ENCODE measurements around the gene PDE4B.
A peak's percentile ranks its signal among the peaks of the same experiment; 100 is the strongest.

PDE4B gene

GRCh38 chr1:66381621-66382275, 589.1 kb downstream of the PDE4B start:
- Histone ChIP-seq H3K4me3 (ENCODE audit: low read length) (peak overlapping the region; percentile 31), H3K27ac (ENCODE audit: low read length) (peak overlapping the region; percentile 94), H2AFZ (ENCODE audit: low read depth, low read length) (peak overlapping the region; percentile 43; the same call in 1 of the 2 replicates), H3K36me3 (replicated peaks; ENCODE audit: low read depth, low read length) (peaks cover 19% of the 10 kb centered on the region), H3K9ac (ENCODE audit: low read length) (peak overlapping the region; percentile 66), H3K4me1 (ENCODE audit: low read length) (peaks cover 53% of the 10 kb centered on the region), H3K79me2 (ENCODE audit: low read length) (no peaks in the 10 kb centered on the region), H4K20me1 (ENCODE audit: insufficient read depth, low read length) (no peaks in the 10 kb centered on the region), H3K4me2 (ENCODE audit: low read length) (peak overlapping the region; percentile 75), H3K9me3 (ENCODE audit: insufficient read depth, low read length) (peaks cover 32% of the 10 kb centered on the region; the same call in 1 of the 2 replicates), H3K27me3 (ENCODE audit: low read depth, low read length) (no peaks in the 10 kb centered on the region)
- no peak for TF ChIP-seq CTCF (IDR thresholded peaks at IDR 0.05; ENCODE audit: low read depth, low read length)
- TF ChIP-seq EZH2phosphoT487 (IDR thresholded peaks at IDR 0.05; ENCODE audit: low read depth): no peak

GRCh38 chr1:66383168-66383567, 590.5 kb downstream of the PDE4B start:
- no peaks in the 10 kb centered on the region for H4K20me1 ChIP-seq (ENCODE audit: insufficient read depth, low read length)
- H3K4me3 ChIP-seq (ENCODE audit: low read length): no peak overlapping the region
- TF ChIP-seq EZH2phosphoT487 (IDR thresholded peaks at IDR 0.05; ENCODE audit: low read depth): no peak
- no peak for TF ChIP-seq CTCF (IDR thresholded peaks at IDR 0.05; ENCODE audit: low read depth, low read length)
- H3K36me3 ChIP-seq (replicated peaks; ENCODE audit: low read depth, low read length): peaks cover 19% of the 10 kb centered on the region
- H3K4me1 ChIP-seq (ENCODE audit: low read length): peaks cover 41% of the 10 kb centered on the region
- H2AFZ ChIP-seq (ENCODE audit: low read depth, low read length): no peak overlapping the region
- no peaks in the 10 kb centered on the region for H3K79me2 ChIP-seq (ENCODE audit: low read length)
- H3K9me3 ChIP-seq (ENCODE audit: insufficient read depth, low read length): peaks cover 32% of the 10 kb centered on the region; the same call in 1 of the 2 replicates
- no peak overlapping the region for H3K27ac ChIP-seq (ENCODE audit: low read length)
- no peaks in the 10 kb centered on the region for H3K27me3 ChIP-seq (ENCODE audit: low read depth, low read length)
- H3K9ac ChIP-seq (ENCODE audit: low read length): no peak overlapping the region
- H3K4me2 ChIP-seq (ENCODE audit: low read length): no peak overlapping the region

- Histone ChIP-seq H3K9me3 (ENCODE audit: insufficient read depth, low read length) (peaks cover 32% of the 10 kb centered on the region; the same call in 1 of the 2 replicates), H3K4me3 (ENCODE audit: low read length) (no peak overlapping the region), H2AFZ (ENCODE audit: low read depth, low read length) (no peak overlapping the region), H3K9ac (ENCODE audit: low read length) (no peak overlapping the region), H4K20me1 (ENCODE audit: insufficient read depth, low read length) (no peaks in the 10 kb centered on the region), H3K36me3 (replicated peaks; ENCODE audit: low read depth, low read length) (peaks cover 19% of the 10 kb centered on the region), H3K4me2 (ENCODE audit: low read length) (no peak overlapping the region), H3K27me3 (ENCODE audit: low read depth, low read length) (no peaks in the 10 kb centered on the region), H3K27ac (ENCODE audit: low read length) (no peak overlapping the region), H3K4me1 (ENCODE audit: low read length) (peaks cover 36% of the 10 kb centered on the region), H3K79me2 (ENCODE audit: low read length) (no peaks in the 10 kb centered on the region)
- no peak for TF ChIP-seq EZH2phosphoT487 (IDR thresholded peaks at IDR 0.05; ENCODE audit: low read depth)
- no peak for TF ChIP-seq CTCF (IDR thresholded peaks at IDR 0.05; ENCODE audit: low read depth, low read length)
Observed at GRCh38 chr1:66383611-66384010, 590.9 kb downstream of the PDE4B start.

DNA sequence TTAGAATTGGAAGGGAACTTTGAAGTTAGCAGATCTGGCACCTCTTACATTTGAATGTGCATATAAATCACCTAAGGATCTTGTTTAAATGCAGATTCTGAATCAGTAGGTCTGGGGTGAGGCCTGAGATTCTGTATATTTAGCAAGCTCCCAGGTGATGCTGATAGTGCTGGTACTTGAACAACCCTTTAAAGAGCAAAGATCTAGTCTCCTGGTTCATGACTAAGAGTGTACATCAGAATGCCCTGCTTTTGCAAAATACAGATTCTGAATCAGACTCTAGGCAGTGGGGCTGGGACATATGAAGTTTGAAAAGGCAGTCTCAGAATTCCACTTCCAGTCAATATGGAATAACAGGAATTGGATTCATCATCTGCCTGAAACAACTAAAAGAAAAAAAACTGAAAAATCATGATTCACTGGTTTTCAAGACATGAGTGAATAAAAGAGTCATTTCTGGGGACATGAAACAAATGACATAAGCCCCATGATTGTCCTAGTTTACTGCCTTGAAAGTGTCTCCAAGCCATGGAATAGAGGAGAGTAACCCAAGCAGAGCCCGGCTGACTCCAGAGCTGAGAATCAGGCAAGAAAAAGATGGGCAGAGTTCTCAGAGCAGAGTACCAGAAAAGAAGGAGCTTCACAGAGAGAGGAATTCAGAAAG, 591.7 kb downstream of the PDE4B start:
- Histone ChIP-seq H3K9me3 (ENCODE audit: insufficient read depth, low read length) (peaks cover 32% of the 10 kb centered on the region; the same call in 1 of the 2 replicates), H3K36me3 (replicated peaks; ENCODE audit: low read depth, low read length) (peaks cover 19% of the 10 kb centered on the region), H3K4me1 (ENCODE audit: low read length) (peaks cover 28% of the 10 kb centered on the region), H3K9ac (ENCODE audit: low read length) (no peak overlapping the region), H3K79me2 (ENCODE audit: low read length) (no peaks in the 10 kb centered on the region), H4K20me1 (ENCODE audit: insufficient read depth, low read length) (no peaks in the 10 kb centered on the region), H3K4me3 (ENCODE audit: low read length) (no peak overlapping the region), H3K4me2 (ENCODE audit: low read length) (no peak overlapping the region), H3K27me3 (ENCODE audit: low read depth, low read length) (no peaks in the 10 kb centered on the region), H2AFZ (ENCODE audit: low read depth, low read length) (no peak overlapping the region), H3K27ac (ENCODE audit: low read length) (no peak overlapping the region)
- TF ChIP-seq CTCF (IDR thresholded peaks at IDR 0.05; ENCODE audit: low read depth, low read length) (no peak), EZH2phosphoT487 (IDR thresholded peaks at IDR 0.05; ENCODE audit: low read depth) (no peak)
